Measurements from ENCODE around the gene MYL6. TPM values are rescaled to one million over a fixed set of nuclear protein-coding genes. Genes with fewer than 3 reads are reported as not detected.

MYL6 gene
- total and polyA plus RNA-seq, 9 of the 15 experiments (the other 6 are each of a cell fraction or from before 2014, with no cell fraction given): 557 to 1,664 (median 958) TPM

GRCh38 chr12:56189918-56190694, 31.9 kb downstream of the MYL6 start (continued):
- TF ChIP-seq NFYB (IDR thresholded peaks at IDR 0.05; ENCODE audit: extremely low read depth, insufficient read length): no peak
- 0 out of 2 replicates have a peak, but pooled peaks have one; percentile 19 for TF ChIP-seq SIN3B (IDR thresholded peaks at IDR 0.05; ENCODE audit: low read depth)
- TF ChIP-seq ZNF282 (CRISPR knock-in tag; IDR thresholded peaks at IDR 0.05): no peak
- no peak for TF ChIP-seq HNRNPUL1 (IDR thresholded peaks at IDR 0.05; ENCODE audit: low read length)
- no peak for TF ChIP-seq ZNF354B (CRISPR knock-in tag; IDR thresholded peaks at IDR 0.05)
- TF ChIP-seq ZBTB34 (CRISPR knock-in tag; IDR thresholded peaks at IDR 0.05): no peak
- no peak for TF ChIP-seq KDM1A (IDR thresholded peaks at IDR 0.05)
- TF ChIP-seq RREB1 (CRISPR knock-in tag; IDR thresholded peaks at IDR 0.05): no peak
- TF ChIP-seq SP1 (CRISPR knock-in tag; IDR thresholded peaks at IDR 0.05): peak; percentile 81; the same call in 1 of the 2 replicates
- no peak for TF ChIP-seq ZNF184 (CRISPR knock-in tag; IDR thresholded peaks at IDR 0.05)
- TF ChIP-seq KLF16 (IDR thresholded peaks at IDR 0.05): no peak
- TF ChIP-seq TEAD2 (tag; IDR thresholded peaks at IDR 0.05): no peak; the same call in 1 of the 2 replicates
- no peak for TF ChIP-seq BACH1 (tag; IDR thresholded peaks at IDR 0.05)
- 0 out of 2 replicates have a peak, but pooled peaks have one; percentile 49 for TF ChIP-seq TARDBP (IDR thresholded peaks at IDR 0.05)
- TF ChIP-seq TCFL5 (CRISPR knock-in tag; conservative IDR thresholded peaks at IDR 0.05): no peak
- no peak for TF ChIP-seq ZNF3 (CRISPR knock-in tag; IDR thresholded peaks at IDR 0.05)

Data from K562 (cell line).